Amygdala (tissue), 56 donors: ENCODE data around the gene CCL18.
"Not testable (repeated sequence)": the region's sequence is repeated elsewhere in the genome, so short reads cannot be mapped to it uniquely, and the experiment has no call there.

Experiments used
- DNase-seq, 56 donors: peaks; one replicate each; lab custom pipeline; 2025; lab: John Stamatoyannopoulos, UW

The CCL18 gene, protein sequence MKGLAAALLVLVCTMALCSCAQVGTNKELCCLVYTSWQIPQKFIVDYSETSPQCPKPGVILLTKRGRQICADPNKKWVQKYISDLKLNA

DNA sequence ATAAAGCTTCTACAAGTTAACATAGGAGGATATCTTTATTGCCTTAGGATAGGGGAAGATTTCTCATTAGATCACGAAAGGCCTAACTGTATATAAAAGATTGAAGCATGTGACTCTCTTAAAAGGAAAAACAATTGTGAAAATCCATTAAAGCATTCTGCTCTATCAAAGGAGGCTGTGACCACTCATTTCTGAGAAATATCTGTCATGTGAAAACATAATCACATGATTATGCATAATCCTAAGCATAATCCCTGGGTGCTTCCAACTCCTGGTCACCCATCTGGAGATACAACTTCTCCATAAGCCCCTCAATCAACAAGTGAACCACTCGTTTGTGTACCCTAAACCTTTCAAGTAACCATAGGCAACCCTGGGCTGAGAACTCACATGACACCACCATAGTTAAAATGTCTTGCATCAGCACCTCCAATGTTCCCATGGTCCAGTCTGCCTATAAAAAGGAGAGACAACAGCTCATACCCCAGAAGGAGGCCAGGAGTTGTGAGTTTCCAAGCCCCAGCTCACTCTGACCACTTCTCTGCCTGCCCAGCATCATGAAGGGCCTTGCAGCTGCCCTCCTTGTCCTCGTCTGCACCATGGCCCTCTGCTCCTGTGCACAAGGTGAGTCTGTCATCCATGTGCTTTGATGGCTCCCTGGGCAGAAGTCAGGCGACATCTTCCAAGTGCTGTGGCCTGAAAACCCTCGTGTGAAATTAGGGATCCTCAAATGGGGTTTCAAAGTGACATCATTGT, at the start of gene CCL18:
CCL18 (plus strand) TSS at position 487 of the 756 bp plus-strand sequence; CDS start at position 558, 71 bp downstream.
- no peak for DNase-seq

DNA sequence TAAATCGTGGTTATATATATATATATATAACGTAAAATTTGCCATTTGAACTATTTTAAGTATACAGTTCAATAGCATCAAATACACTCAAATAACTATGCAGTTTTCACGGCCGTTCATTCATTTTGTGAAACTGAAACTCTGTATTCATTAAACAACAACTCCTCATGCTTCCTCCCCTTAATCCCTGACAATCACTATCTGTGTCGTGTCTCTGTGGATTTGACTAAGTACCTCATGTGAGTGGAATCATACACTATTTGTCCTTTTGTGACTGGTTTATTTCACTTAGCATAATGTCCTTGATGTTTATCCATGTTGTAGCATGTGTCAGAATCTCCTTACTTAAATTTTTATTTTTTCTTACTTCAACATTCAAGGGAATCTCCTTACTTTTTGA, 49.1 kb upstream of the CCL18 start:
- no peak for DNase-seq

DNA sequence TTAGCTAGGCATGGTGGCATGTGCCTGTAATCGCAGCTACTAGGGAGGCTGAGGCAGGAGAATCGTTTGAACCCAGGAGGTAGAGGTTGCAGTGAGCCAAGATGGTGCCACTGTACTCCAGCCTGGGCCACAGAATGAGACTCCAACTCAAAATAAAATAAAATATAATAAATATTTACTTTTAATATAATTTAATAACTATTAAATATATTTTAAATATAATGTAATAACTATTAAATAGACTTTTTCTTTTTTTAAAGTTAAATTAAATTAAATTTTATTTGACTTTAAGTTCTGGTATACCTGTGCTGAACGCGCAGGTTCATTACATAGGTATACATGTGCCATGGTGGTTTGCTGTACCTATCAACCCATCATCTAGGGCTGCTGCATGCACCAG, 48.2 kb upstream of the CCL18 start:
- not testable (repeated sequence) for DNase-seq

DNA sequence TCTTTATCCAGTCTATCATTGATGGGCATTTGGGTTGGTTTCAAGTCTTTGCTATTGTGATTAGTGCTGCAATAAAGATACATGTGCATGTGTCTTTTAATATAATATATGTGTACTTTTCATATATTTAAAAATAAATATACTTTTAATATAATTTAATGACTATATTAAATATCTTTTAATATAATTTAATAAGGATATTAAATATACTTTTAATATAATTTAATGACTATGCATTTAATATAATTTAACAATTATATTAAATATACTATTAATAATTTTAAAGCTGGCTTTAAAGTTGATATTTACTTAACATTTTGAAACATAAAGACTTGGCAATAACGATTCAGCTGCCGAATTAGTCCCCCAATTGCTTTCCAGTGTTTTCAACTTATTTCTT, 47.5 kb upstream of the CCL18 start:
- no peak for DNase-seq

DNA sequence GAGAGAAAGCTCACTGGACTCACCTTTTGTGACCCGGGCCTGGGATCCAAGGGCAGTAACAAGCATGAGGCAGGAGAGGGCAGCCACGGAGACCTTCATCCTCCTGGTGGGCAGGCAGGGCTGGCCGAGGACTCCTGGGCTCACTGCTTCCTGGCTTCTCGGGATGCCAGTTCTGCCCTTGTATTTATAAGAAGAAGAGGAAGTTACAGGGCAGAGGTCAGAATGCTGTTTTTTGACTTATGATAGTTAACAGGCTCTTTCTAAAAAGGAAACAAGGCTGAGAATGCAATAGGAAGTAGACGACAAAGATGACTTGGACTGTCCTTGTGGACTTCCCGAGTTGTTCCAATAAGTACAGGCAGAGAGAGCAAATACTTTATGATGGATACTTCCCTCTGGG, 46.3 kb upstream of the CCL18 start, which contains the start of gene CCL23:
CCL23 (minus strand) TSS at position 174 of the 400 bp plus-strand sequence; CDS start at position 99, 75 bp downstream.
- DNase-seq = no peak

DNA sequence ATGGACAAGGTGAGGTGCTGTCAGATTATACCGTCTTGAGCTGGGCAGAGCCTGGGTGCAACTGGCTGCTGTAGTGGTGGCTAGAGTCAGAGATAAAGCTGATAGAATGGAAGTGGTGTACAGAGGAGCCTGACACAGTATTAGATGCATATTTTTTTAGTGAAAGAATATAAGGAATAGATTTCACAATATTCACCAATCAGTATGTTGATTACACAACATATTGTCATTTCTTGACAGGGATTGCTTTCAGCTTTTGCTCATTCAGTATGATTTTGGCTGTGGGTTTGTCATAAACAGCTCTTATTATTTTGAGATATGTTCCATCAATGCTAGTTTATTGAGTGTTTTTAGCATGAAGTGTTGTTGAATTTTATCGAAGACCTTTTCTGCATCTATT, 44.6 kb upstream of the CCL18 start:
- DNase-seq = no peak

DNA sequence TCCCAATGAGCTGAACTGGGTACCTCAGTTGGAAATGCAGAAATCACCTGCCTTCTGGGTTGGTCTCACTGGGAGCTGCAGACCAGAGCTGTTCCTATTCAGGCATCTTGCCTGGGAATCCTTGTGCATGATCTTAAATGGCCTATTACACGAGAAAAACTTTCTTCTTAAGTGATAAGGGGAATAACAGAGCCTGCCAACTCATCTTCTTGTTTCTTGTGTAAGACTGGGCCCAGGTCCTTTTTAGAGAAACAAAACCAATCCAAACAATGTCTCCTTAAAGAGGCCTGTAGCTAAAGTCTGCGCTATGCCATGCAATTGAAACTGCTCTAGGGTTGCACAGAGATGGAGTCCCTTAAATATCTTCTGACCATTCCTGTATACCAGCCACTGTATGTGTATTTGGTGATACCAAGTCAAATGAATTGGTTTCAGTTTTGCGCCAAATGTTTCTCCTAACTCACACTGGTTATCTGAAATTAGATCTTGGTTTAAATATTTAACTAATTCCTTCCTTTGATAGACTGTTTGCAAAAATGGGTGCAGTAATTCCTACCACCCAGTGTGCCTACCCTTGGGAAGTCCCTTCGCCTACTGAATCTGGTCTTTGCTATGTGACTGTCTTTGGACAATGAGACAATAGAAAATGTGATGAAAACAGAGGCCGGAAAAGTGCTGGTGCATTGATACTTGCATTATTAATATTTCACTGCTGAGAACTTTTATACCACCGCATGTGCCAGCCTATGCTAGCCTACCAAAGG, 39.8 kb upstream of the CCL18 start:
- no peak for DNase-seq

DNA sequence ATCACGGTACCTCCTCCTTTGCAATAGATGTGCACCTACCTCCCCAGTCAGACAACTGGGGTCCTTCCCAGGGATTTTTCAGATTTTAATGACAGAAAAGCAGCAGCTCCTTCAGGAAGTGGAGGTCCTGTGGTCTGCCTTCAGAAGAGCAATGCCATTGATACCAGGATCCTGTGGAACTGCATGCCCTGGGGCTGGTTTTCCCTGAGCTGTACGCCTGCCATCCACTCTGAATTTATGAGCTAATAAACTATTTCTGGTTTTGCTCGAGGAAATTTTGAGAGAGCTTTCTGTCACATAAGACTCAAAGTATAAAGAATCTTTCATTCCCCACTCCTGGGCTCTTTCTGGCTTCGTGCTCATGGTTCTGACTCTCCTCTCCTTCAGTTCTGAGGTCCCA, 36.3 kb upstream of the CCL18 start:
- no peak for DNase-seq

DNA sequence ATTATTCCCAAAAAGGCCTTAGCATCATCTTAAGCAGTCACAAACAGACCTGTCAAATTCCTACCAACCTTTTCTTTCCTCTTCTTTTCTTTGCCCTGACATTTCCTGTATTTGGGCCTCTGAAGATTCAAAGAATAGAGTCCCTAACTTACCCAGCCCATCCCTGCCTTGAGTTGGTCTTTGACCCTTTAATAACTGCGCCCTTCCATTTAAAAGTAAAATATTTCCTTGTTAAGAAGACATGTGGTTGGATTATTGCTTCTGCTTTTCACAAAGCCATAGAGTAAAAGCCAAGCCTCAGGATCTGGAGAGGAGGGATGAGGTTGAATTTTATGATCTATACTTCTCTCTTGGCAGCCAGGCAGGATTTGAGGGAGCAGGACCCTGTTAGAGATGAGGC, 33.1 kb upstream of the CCL18 start:
- DNase-seq = no peak

DNA sequence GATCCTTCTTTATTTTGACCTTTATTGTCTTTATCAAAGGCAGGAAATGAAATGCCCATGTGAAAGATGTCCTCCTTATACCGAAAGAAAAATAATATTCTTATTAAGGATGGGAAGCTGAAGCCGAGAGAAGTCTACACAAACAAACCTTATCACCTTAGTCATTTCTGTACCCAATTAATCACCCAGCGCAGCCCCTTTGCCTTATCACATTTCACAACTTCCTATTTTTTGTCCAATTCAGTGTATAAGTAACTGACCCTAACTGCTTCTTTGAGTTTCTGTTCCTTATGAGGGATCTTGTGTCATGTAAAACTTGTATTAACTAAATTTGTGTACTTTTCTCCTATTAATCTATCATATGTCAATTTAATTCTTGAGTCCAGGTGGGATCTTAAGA, 29.9 kb upstream of the CCL18 start:
- DNase-seq = no peak

DNA sequence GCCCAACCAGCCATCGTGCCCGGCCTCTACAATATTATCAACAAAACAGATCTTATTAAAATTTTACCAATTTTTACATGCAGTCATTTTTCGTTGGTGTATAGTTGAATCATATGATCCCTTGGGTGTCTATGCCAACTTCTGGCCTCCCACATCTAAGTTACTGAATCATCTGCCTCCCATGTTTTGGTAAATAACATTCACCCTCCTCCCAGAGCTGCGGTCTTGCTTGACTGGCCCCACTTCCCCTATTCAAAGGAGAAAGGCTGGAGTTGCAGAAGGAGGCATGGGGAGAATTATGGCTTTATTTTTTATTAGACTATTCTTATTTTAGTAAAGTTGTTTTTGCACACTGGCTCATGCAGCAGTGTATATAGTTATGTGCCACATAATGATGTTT, 27.8 kb upstream of the CCL18 start:
- no peak for DNase-seq

DNA sequence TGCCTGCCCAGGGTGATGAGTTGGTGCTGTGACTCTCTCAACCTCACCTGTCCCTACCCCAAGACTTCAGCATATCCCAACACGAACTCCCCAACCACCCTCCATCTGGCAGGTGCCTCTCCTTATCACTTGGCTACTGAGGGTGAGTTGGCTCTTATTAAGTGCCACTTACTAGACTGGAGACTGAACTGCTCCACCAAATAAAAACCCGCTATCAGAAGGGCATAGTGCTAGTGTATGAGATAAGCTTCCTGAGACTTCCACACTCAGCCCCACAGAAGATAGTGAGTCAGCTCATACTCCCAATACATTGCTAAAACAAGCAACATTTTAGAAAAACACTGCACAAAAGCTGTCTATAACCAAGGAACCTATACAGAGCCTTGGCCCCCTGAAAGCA, 16.0 kb upstream of the CCL18 start:
- no peak for DNase-seq

DNA sequence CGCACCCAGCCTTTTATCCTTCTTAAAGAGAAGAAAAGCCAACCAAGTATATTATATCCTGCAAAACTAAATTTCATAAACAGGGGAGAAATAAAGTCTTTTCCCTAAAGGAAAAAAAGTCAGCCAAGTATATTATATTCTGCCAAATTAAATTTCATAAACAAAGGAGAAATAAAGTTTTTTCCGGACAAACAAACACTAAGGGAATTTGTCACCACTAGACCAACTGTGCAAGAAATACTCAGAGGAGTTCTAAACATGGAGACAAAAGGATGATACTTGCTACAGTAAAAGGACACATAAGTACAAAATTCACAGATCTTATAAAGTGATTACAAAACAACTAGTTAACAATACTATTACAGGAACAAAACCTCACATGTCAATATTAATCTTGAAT, 14.4 kb upstream of the CCL18 start:
- DNase-seq = no peak

DNA sequence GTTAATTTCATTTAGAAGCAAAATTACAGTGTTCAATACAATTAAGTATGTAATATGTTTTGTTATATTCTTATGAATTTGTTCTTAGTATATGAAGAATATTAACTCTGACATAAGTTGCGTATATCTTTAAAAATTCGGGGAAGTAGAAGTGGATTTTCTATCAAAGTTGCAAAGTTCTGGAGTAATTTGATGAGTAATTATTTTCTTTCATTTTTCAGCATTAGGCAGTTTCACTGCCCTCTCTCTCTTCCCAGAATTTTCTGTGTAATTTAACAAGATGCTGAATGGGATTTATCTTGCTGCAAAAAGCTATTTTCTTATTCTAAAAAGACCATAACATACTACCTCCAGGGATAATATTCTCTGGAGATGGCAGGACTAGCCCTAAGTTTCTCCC, 8.9 kb upstream of the CCL18 start:
- DNase-seq = no peak

DNA sequence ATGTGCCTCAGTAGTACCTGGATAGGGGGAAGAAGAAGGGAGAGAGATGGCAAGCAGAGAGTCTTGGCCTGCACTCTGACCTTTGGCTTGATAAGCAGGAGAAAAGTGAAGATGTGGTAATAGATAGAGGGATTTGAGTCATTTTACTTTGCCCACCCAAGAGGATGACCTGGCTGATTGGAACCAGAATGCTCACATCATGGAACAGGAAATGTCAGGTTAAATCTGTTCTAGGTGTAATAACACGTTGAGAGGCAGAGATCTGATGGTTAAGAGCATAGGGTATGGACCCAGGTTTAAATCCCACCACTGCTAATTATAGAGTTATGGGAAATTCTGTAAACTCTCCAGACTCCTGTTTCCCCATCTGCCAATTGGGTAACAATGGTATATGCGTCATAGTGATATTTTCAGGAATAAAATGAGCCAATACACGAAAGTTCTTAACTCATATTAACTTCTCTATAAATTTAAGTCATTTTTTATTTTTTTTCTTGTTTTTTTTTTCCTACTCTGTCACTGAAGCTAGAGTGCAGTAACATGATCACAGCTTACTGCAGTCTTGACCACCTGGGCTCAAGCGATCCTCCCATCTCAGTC, 8.1 kb upstream of the CCL18 start:
- DNase-seq = no peak

DNA sequence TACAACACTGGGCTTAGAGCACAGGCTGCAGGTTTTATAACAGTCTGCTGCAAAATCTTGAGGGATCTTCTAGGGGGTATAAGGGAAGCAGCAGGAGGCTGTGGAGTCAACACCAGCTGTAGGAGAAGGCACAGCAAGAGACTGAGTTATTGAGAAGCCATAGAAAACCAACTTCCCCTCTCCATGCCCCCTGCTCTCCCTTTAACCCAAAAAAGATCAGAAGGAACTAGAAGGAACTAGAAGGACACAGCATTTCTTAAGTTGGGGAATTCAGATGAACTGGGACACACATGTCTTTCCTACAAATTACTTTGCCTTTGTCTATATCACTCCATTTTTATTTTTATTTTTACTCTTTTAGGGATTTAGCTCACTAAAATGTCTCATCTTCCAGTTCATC, 6.2 kb upstream of the CCL18 start:
- DNase-seq = no peak

DNA sequence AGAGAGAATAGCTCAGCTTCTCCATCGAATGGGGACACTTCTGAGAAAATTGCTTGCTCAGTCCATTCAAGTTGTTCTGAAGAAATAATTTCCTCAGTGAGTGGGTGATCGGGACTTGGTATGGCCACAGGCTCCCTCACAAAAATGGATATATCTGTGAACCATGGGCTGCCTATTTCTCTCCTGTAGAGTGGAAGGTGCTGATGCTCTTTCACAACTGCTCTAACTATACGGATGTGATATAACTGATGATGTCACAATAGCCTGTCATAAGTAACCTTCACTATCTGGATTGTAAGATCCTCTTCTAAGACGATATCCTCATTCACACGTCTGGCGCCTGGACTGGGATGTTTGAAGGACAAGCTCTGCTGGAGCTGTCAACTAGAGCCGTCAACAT, 4.7 kb upstream of the CCL18 start:
- DNase-seq = no peak

DNA sequence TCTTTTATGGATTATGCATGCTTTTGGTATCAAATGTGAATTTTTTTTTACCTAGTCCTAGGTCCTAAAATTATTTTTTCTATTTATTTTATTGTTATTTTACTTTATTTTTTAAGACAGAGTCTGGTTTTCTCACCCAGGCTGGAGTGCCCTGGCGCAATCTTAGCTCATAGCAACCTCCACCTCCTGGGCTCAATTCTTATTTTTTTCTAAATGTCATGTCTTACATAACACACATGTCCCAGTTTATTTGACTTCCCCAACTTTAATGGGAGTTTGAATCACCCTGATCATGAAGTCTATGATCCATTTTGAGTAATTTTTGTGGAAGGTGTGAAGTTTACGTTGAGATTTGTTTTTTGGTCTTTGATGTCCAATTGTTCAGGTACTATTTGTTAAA, 3.3 kb upstream of the CCL18 start:
- DNase-seq = no peak

DNA sequence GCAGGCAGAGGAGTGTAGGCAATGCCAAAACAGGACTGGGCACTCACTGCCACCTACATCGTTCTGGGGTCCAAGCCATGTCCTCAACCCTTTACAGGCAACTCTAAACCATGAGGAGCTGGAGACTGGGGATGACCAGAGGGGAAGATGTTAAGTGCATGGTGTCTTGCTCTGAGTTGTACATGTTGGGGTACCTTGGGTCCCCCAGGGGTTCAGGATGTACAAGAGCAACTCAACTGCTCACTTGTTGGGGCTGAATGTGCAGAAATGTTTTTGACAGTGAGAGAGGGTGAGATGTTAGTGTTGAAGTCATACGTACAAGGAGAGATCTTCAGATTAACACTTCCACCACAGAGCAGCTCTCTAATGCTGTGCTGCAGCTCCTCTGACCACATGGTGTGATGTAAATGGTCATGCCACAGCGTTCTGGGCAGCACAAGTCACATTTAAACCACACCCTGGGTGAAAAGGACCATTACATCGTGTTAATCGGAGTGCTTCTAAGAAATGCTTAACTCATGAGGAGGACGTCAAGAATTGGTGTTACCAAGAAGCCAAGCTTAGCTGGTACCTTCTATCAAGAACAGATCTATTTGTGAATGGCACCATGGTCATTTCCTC, 2.4 kb downstream of the CCL18 start:
- DNase-seq = no peak

DNA sequence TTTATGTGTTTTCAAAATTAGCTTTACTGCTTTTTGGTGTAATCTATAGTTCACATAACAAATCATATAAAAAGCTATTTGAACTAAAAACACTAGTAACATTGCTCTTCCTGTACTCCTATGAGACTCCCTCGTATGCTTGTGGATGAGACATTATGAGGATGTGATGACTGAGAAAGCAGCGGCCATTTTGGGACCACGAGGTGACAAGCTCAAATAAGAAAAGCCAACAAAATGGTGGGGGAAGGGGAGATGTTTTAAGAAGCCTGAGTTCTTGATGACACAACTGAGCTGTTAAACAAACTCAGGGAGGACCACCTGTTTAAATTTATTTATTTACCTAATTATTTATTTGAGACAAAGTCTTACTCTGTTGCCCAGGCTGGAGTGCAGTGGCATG, 4.5 kb downstream of the CCL18 start:
- DNase-seq = no peak

DNA sequence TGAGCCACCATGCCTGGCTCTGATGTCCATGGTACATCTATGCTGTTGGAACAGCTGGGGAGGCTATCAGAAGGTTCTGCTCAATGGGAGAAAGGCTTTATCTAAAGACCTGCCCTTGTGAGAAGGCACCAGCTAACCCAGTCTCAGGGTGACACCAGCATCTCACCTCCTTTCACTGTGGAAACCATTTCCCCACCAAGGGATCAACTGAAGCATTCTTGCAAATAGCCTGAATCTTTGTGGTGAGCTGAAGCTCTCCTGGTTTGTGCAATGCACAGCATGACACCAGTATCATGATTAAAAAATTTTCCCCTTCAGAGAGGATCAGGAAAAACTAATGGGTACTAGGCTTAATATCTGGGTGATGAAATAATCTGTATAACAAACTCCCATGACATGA, 5.1 kb downstream of the CCL18 start:
- no peak for DNase-seq
